8988T (cell line): ENCODE measurements around the gene TSPAN5.

Experiments
- DNase-seq: peaks from one replicate; pipeline ENCODE4 v3.0.0; 2011

The TSPAN5 gene

GRCh38 chr4:98581126-98581525, 77.3 kb downstream of the TSPAN5 start:
- DNase-seq = no peak

- DNase-seq = no peak
Observed at GRCh38 chr4:98577956-98578355, 80.5 kb downstream of the TSPAN5 start.

GRCh38 chr4:98574816-98575215, 83.6 kb downstream of the TSPAN5 start:
- no peak for DNase-seq

GRCh38 chr4:98573791-98574190, 84.6 kb downstream of the TSPAN5 start:
- no peak for DNase-seq

- no peak for DNase-seq
Observed at GRCh38 chr4:98572697-98573096, 85.7 kb downstream of the TSPAN5 start.

- DNase-seq = no peak
Observed at GRCh38 chr4:98571161-98571786, 87.1 kb downstream of the TSPAN5 start.

GRCh38 chr4:98570151-98570797, 88.1 kb downstream of the TSPAN5 start:
- no peak for DNase-seq

- DNase-seq = no peak
Observed at GRCh38 chr4:98568941-98569663, 89.3 kb downstream of the TSPAN5 start.

- no peak for DNase-seq
Observed at GRCh38 chr4:98567611-98568010, 90.8 kb downstream of the TSPAN5 start.

- no peak for DNase-seq
Observed at GRCh38 chr4:98566361-98567008, 91.9 kb downstream of the TSPAN5 start.

GRCh38 chr4:98565681-98566301, 92.6 kb downstream of the TSPAN5 start:
- no peak for DNase-seq

- DNase-seq = no peak
Observed at GRCh38 chr4:98564852-98565251, 93.6 kb downstream of the TSPAN5 start.

- DNase-seq = no peak
Observed at GRCh38 chr4:98560321-98560720, 98.1 kb downstream of the TSPAN5 start.

- DNase-seq = no peak
Observed at GRCh38 chr4:98558471-98559169, 99.8 kb downstream of the TSPAN5 start.

GRCh38 chr4:98557194-98557892, 101.1 kb downstream of the TSPAN5 start:
- DNase-seq = no peak

GRCh38 chr4:98556451-98556850, 102.0 kb downstream of the TSPAN5 start:
- DNase-seq = no peak

GRCh38 chr4:98555798-98556445, 102.5 kb downstream of the TSPAN5 start:
- no peak for DNase-seq

- no peak for DNase-seq
Observed at GRCh38 chr4:98546910-98547594, 111.4 kb downstream of the TSPAN5 start.

GRCh38 chr4:98544818-98545414, 113.5 kb downstream of the TSPAN5 start:
- DNase-seq = no peak

GRCh38 chr4:98544141-98544817, 114.1 kb downstream of the TSPAN5 start:
- no peak for DNase-seq
